A673 (cell line): ENCODE data around the gene HOXD1.

Experiments
- CTCF ChIP-seq: fragments of 300-800, 200-600 bp; sonication (generic); conservative IDR thresholded peaks from 2 replicates; pipeline ENCODE4 v1.5.1; 2017; ENCODE audit warnings: low read depth, mild to moderate bottlenecking, antibody characterized with exemption, low read length, moderate library complexity, mixed read lengths
- EZH2 ChIP-seq: fragments of 200-600 bp; sonication (generic); IDR thresholded peaks from 2 replicates; pipeline ENCODE4 v1.6.1; 2017; ENCODE audit warnings: borderline replicate concordance, low read depth, mild to moderate bottlenecking, mixed read lengths, antibody characterized with exemption, low read length; ENCODE audit not compliant: poor library complexity, severe bottlenecking

DNA sequence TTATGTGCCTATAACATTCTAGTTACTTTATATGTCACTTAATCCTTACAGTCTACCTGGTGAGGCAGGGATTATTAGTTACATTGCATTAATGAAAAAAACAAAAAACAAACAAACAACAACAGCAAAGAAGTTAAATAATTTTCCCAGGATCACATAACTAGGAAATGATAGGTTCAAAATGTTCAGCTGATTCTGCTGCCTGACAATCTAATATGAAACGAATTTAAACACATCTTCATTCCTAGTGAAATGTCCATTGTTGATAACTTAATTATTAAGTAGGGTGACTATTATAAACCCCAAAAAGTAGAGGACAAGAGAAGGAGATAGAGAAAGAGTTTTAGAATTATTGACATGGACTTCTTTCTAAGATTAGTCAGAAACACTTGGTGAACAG, 22.6 kb downstream of the HOXD1 start:
- no peak for TF ChIP-seq CTCF
- TF ChIP-seq EZH2: no peak
